GM12872 (cell line): Measurements from ENCODE around the gene KLHL17.

ENCODE experiments used
- CTCF ChIP-seq: IDR thresholded peaks from 3 replicates; pipeline ENCODE4 v1.5.1; 2011; ENCODE audit warnings: low read depth, mild to moderate bottlenecking, low read length, moderate library complexity; ENCODE audit not compliant: insufficient read depth

Gene KLHL17

GRCh38 chr1:924656-925560 lies 35.5 kb upstream of the KLHL17 start:
- TF ChIP-seq CTCF = no peak

DNA sequence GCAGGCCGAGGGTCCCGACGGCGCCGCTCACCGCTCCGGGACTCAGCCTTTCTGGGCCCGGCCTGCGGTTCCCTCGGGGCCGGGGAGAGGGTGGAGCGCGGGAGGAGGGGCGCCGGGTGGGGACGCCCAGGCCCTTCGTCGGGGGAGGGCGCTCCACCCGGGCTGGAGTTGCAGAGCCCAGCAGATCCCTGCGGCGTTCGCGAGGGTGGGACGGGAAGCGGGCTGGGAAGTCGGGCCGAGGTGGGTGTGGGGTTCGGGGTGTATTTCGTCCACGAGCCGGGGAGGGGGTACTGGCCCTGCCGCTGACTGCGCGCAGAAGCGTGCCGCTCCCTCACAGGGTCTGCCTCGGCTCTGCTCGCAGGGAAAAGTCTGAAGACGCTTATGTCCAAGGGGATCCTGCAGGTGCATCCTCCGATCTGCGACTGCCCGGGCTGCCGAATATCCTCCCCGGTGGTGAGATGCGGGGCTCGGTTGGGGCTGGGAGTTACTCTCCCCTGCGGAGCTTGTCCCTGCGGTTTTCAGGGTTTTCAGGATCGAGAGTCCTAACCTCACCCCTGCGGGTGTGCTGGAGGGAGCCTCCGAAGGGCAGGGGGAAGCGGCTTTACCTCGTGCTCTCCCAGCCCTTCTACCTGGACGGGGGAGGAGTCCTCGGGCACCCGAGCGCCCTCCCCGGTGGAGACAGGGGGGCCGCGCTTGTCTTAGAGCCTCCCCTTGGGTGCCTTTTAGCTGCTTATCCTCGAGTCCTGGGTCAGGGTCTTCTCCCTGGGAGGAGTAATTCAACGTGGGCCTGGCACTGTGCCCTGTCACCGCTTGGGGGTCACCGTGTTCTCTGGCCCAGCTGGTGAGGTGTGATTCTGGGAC lies 34.6 kb upstream of the KLHL17 start:
- no peak for TF ChIP-seq CTCF

- no peak for TF ChIP-seq CTCF
These were observed 33.1 kb upstream of the KLHL17 start for GRCh38 chr1:927234-927633.

- no peak for TF ChIP-seq CTCF
These were observed 32.6 kb upstream of the KLHL17 start for GRCh38 chr1:927748-928147.

DNA sequence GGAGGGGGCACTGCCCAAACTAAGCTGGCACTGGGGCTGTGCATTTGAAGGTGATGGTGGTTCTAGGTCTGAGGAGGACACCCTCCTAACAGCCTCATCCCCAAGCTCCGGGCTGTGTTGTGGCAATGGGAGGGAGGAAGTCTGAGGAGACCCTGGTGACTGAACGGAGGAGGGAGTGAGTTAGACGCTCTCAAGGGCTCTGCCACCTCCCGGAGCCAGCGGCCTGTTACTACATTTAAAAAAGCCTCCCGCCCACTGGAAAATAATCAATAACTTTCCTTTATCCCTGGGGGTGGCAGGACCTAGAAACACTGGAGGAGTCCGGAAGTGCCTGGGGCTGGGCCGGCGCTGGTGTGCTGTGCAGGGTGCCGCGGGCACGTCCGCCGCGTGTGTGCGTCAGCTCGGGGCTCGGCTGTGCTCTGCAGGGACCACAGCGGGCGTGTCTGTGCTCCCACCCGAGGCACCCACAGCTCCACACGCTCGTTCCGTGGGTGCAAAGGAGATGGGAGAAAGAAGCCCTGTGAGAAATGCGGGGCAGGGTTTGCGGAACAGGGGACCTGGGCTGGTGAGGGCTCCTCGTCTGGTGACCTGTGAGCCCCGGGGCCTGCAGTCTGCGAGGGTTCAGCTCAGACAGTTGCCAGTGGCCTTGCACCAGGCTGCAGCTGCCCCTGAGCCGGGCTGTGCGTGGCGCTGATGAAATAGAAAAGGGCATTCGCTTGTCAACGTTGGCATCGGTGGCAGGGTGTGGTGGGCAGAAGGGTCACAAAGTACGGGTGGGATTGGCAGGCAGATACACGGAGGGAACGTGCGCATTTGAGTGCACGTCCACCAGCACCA lies 31.3 kb upstream of the KLHL17 start:
- TF ChIP-seq CTCF = no peak

- no peak for TF ChIP-seq CTCF
These were observed 30.4 kb upstream of the KLHL17 start for GRCh38 chr1:929712-930632.
